Measurements from ENCODE around the gene CRYBG3. TPM values are rescaled to one million over a fixed set of nuclear protein-coding genes. Genes with fewer than 3 reads are reported as not detected.
A peak's percentile ranks its signal among the peaks of the same experiment; 100 is the strongest.

CRYBG3 gene
- total RNA-seq, 1 donor from 2014 or later, result 6.5 TPM

- no peak overlapping the region for H3K27ac Mint-ChIP-seq (ENCODE audit: unreplicated experiment)
- no peak overlapping the region for H3K4me3 Mint-ChIP-seq
- no peaks in the 10 kb centered on the region for H3K4me1 Mint-ChIP-seq
- H3K36me3 Mint-ChIP-seq (ENCODE audit: low read depth), result peaks cover 11% of the 10 kb centered on the region
- DNase-seq (ENCODE audit: low read depth, low spot score), result no peak
- no peaks in the 10 kb centered on the region for H3K9me3 Mint-ChIP-seq
- no peak for TF ChIP-seq CTCF (conservative IDR thresholded peaks at IDR 0.05)
- no peaks in the 10 kb centered on the region for H3K27me3 Mint-ChIP-seq (ENCODE audit: low read depth)
These were observed 62.8 kb downstream of the CRYBG3 start for GRCh38 chr3:97884586-97885123.

GRCh38 chr3:97885931-97886824 lies 64.4 kb downstream of the CRYBG3 start:
- Mint-ChIP-seq H3K27me3 (ENCODE audit: low read depth) (no peaks in the 10 kb centered on the region), H3K4me1 (no peaks in the 10 kb centered on the region), H3K4me3 (no peak overlapping the region), H3K36me3 (ENCODE audit: low read depth) (peaks cover 12% of the 10 kb centered on the region), H3K9me3 (no peaks in the 10 kb centered on the region), H3K27ac (ENCODE audit: unreplicated experiment) (no peak overlapping the region)
- no peak for TF ChIP-seq CTCF (conservative IDR thresholded peaks at IDR 0.05)
- no peak for DNase-seq (ENCODE audit: low read depth, low spot score)

GRCh38 chr3:97889814-97890213 lies 68.0 kb downstream of the CRYBG3 start:
- peaks cover 4% of the 10 kb centered on the region for H3K9me3 Mint-ChIP-seq
- no peaks in the 10 kb centered on the region for H3K27me3 Mint-ChIP-seq (ENCODE audit: low read depth)
- no peaks in the 10 kb centered on the region for H3K4me1 Mint-ChIP-seq
- peaks cover 14% of the 10 kb centered on the region for H3K36me3 Mint-ChIP-seq (ENCODE audit: low read depth)
- H3K27ac Mint-ChIP-seq (ENCODE audit: unreplicated experiment), result peak overlapping the region; percentile 54
- DNase-seq (ENCODE audit: low read depth, low spot score), result no peak
- no peak for TF ChIP-seq CTCF (conservative IDR thresholded peaks at IDR 0.05)
- no peak overlapping the region for H3K4me3 Mint-ChIP-seq

GRCh38 chr3:97892852-97893251 lies 71.0 kb downstream of the CRYBG3 start:
- H3K9me3 Mint-ChIP-seq, result peaks cover 4% of the 10 kb centered on the region
- peaks cover 9% of the 10 kb centered on the region for H3K36me3 Mint-ChIP-seq (ENCODE audit: low read depth)
- H3K27ac Mint-ChIP-seq (ENCODE audit: unreplicated experiment), result no peak overlapping the region
- no peak for TF ChIP-seq CTCF (conservative IDR thresholded peaks at IDR 0.05)
- H3K27me3 Mint-ChIP-seq (ENCODE audit: low read depth), result no peaks in the 10 kb centered on the region
- DNase-seq (ENCODE audit: low read depth, low spot score), result no peak
- H3K4me1 Mint-ChIP-seq, result no peaks in the 10 kb centered on the region
- H3K4me3 Mint-ChIP-seq, result no peak overlapping the region

GRCh38 chr3:97895216-97895615 lies 73.4 kb downstream of the CRYBG3 start:
- peaks cover 4% of the 10 kb centered on the region for H3K9me3 Mint-ChIP-seq
- peaks cover 4% of the 10 kb centered on the region for H3K4me1 Mint-ChIP-seq
- peaks cover 7% of the 10 kb centered on the region for H3K36me3 Mint-ChIP-seq (ENCODE audit: low read depth)
- no peaks in the 10 kb centered on the region for H3K27me3 Mint-ChIP-seq (ENCODE audit: low read depth)
- H3K27ac Mint-ChIP-seq (ENCODE audit: unreplicated experiment), result no peak overlapping the region
- no peak for DNase-seq (ENCODE audit: low read depth, low spot score)
- no peak overlapping the region for H3K4me3 Mint-ChIP-seq
- no peak for TF ChIP-seq CTCF (conservative IDR thresholded peaks at IDR 0.05)
